BJ (cell line): ENCODE measurements around the gene ADAM22. TPM values are rescaled to one million over a fixed set of nuclear protein-coding genes. Genes with fewer than 3 reads are reported as not detected.

Experiments
- CTCF ChIA-PET: fragments of 350-600 bp; formaldehyde crosslinking; extraction: SDS; loops from one replicate; lab custom pipeline; 2021; ENCODE audit warnings: antibody characterized with exemption, inconsistent platforms; lab: Yijun Ruan, JAX
- POLR2A ChIA-PET: fragments of 300-600 bp; sonication (Branson Sonifier 250); formaldehyde crosslinking; extraction: SDS; loops from one replicate; lab custom pipeline; 2021; ENCODE audit warnings: antibody characterized with exemption; lab: Charles Lee
- DNase-seq: peaks from one replicate; pipeline ENCODE4 v3.0.0-alpha.2; 2011; ENCODE audit warnings: low read depth
- H3K27me3 ChIP-seq: 2 replicates; pipeline ENCODE4 v1.6.0; 2011; ENCODE audit warnings: low read length; ENCODE audit not compliant: control insufficient read depth, insufficient read depth
- H3K36me3 ChIP-seq: 2 replicates; pipeline ENCODE4 v1.5.1; 2011; ENCODE audit warnings: low read length; ENCODE audit not compliant: control insufficient read depth, insufficient read depth
- H3K4me3 ChIP-seq: 2 replicates; pipeline ENCODE4 v1.5.1; 2011; ENCODE audit warnings: low read depth, mild to moderate bottlenecking, control low read depth, low read length
- CTCF ChIP-seq: IDR thresholded peaks from 2 replicates; pipeline ENCODE4 v1.5.1; 2011; ENCODE audit warnings: low read depth, mild to moderate bottlenecking, control low read depth, inconsistent platforms, low read length, moderate library complexity; ENCODE audit not compliant: insufficient read depth
- polyA plus RNA-seq: library from polyadenylated mRNA; depleted of rRNA; stranded (reverse); fragments of >200 nt; gene quantifications from 2 replicates; pipeline ENCODE4 v1.2.3, GENCODE V29; 2011

The ADAM22 gene
- polyA plus RNA-seq, 1 experiment = 0.04 TPM

- Histone ChIP-seq H3K36me3 (no peaks in the 10 kb centered on the region), H3K27me3 (no peaks in the 10 kb centered on the region), H3K4me3 (no peak overlapping the region)
- no peak for DNase-seq
- TF ChIP-seq CTCF = no peak
- ChIA-PET CTCF (no interaction called here), POLR2A (no interaction called here)
Observed at GRCh38 chr7:88072715-88073055, 138.6 kb downstream of the ADAM22 start.

- no peak for TF ChIP-seq CTCF
Observed at GRCh38 chr7:88073626-88074025, 139.6 kb downstream of the ADAM22 start.

GRCh38 chr7:88075216-88075615, 141.2 kb downstream of the ADAM22 start:
- H3K36me3 ChIP-seq = no peaks in the 10 kb centered on the region
- ChIA-PET POLR2A (no interaction called here), CTCF (no interaction called here)
- H3K27me3 ChIP-seq = no peaks in the 10 kb centered on the region
- H3K4me3 ChIP-seq = no peak overlapping the region
- no peak for DNase-seq
- no peak for TF ChIP-seq CTCF

More at GRCh38 chr7:88073626-88074025, 139.6 kb downstream of the ADAM22 start:
- DNase-seq = no peak
- H3K36me3 ChIP-seq = no peaks in the 10 kb centered on the region
- H3K4me3 ChIP-seq = no peak overlapping the region
- CTCF ChIA-PET = no interaction called here
- POLR2A ChIA-PET = no interaction called here
- H3K27me3 ChIP-seq = no peaks in the 10 kb centered on the region

GRCh38 chr7:88083883-88084282, 149.8 kb downstream of the ADAM22 start:
- no peak for DNase-seq
- Histone ChIP-seq H3K27me3 (no peaks in the 10 kb centered on the region), H3K4me3 (no peak overlapping the region), H3K36me3 (no peaks in the 10 kb centered on the region)
- CTCF ChIA-PET = no interaction called here
- POLR2A ChIA-PET = no interaction called here
- TF ChIP-seq CTCF = no peak

- CTCF ChIA-PET = interaction anchor here (0.6 kb wide), 1 partner anchor 210 kb away, joined by 3 read pairs; no protein-coding TSS in a partner anchor
- H3K4me3 ChIP-seq = no peak overlapping the region
- POLR2A ChIA-PET = no interaction called here
- H3K27me3 ChIP-seq = no peaks in the 10 kb centered on the region
- no peak for DNase-seq
- H3K36me3 ChIP-seq = no peaks in the 10 kb centered on the region
- TF ChIP-seq CTCF = no peak
Observed at GRCh38 chr7:88089561-88089960, 155.5 kb downstream of the ADAM22 start.
